Measurements from ENCODE around the gene UBAC1.

The UBAC1 gene

GRCh38 chr9:135883410-135884089, 77.6 kb downstream of the UBAC1 start:
- DNase-seq (ENCODE audit: low spot score), result no peak
